HepG2 (cell line): Measurements from ENCODE around the gene MMP24OS. TPM values are rescaled to one million over a fixed set of nuclear protein-coding genes. Genes with fewer than 3 reads are reported as not detected.
A peak's percentile ranks its signal among the peaks of the same experiment; 100 is the strongest.

Experiments
- BHLHE40 ChIP-seq: IDR thresholded peaks from 2 replicates; pipeline ENCODE4 v1.6.1; 2011; ENCODE audit warnings: low read length, improper control_type of control experiment
- CC2D1A ChIP-seq: sonication (generic); formaldehyde crosslinking; IDR thresholded peaks from 2 replicates; pipeline ENCODE4 v1.8.1; 2023; ENCODE audit warnings: mild to moderate bottlenecking, missing genetic modification reagents
- CHD2 ChIP-seq: IDR thresholded peaks from 2 replicates; pipeline ENCODE4 v1.6.1; 2011; ENCODE audit warnings: low read depth, low read length, improper control_type of control experiment
- DDIT3 ChIP-seq: sonication (generic); formaldehyde crosslinking; IDR thresholded peaks from 2 replicates; pipeline ENCODE4 v1.4.0; 2020; ENCODE audit warnings: mild to moderate bottlenecking, missing genetic modification reagents
- HMGXB4 ChIP-seq, 2 experiments: sonication (generic) in 1 of 2; formaldehyde crosslinking in 1 of 2; IDR thresholded peaks; 2 replicates each; pipeline versions ENCODE4 v1.4.0 to v1.6.1; 2018 to 2020; ENCODE audit warnings: missing genetic modification reagents in 2 of 2, borderline replicate concordance in 1 of 2, low read depth in 1 of 2, mild to moderate bottlenecking in 1 of 2, missing biosample characterization in 1 of 2
- NFATC3 ChIP-seq: sonication (generic); formaldehyde crosslinking; IDR thresholded peaks from 2 replicates; pipeline ENCODE4 v1.5.1; 2020; ENCODE audit warnings: mild to moderate bottlenecking, missing genetic modification reagents
- POLR2AphosphoS2 ChIP-seq: IDR thresholded peaks from 2 replicates; pipeline ENCODE4 v1.6.1; 2011; ENCODE audit warnings: low read depth, low read length, improper control_type of control experiment
- RFXAP ChIP-seq: sonication (generic); formaldehyde crosslinking; IDR thresholded peaks from 2 replicates; pipeline ENCODE4 v1.4.0; 2020; ENCODE audit warnings: missing genetic modification reagents, borderline replicate concordance
- RNF2 ChIP-seq: fragments of 450-650 bp; conservative IDR thresholded peaks from 2 replicates; pipeline ENCODE4 v1.6.1; 2016; ENCODE audit warnings: low read depth
- ZNF451 ChIP-seq: sonication (generic); formaldehyde crosslinking; IDR thresholded peaks from 2 replicates; pipeline ENCODE4 v1.5.0; 2020; ENCODE audit warnings: mild to moderate bottlenecking, missing genetic modification reagents
- ZNF484 ChIP-seq: sonication (generic); formaldehyde crosslinking; IDR thresholded peaks from 2 replicates; pipeline ENCODE4 v1.5.1; 2020; ENCODE audit warnings: mild to moderate bottlenecking, low read depth, missing genetic modification reagents, borderline replicate concordance
- ZNF770 ChIP-seq: sonication (generic); formaldehyde crosslinking; IDR thresholded peaks from 2 replicates; pipeline ENCODE4 v1.5.0; 2020; ENCODE audit warnings: mild to moderate bottlenecking, missing genetic modification reagents
- ZNF800 ChIP-seq: sonication (generic); formaldehyde crosslinking; IDR thresholded peaks from 2 replicates; pipeline ENCODE4 v1.4.0; 2020; ENCODE audit warnings: missing genetic modification reagents
- polyA plus RNA-seq, 8 experiments: library from polyadenylated mRNA; depleted of rRNA in 3 of 8; stranded (reverse) in 7 of 8; unstranded in 1 of 8; fragments of >200 nt; fragmentation: Illumina TruSeq in 4 of 8; extraction: Trizol in 4 of 8; gene quantifications; 2 replicates each; pipeline versions ENCODE4 v1.2.1 to v1.2.3, GENCODE V29; 2011 to 2016; ENCODE audit warnings: low read depth in 4 of 8, missing spikeins in 1 of 8, mixed read lengths in 1 of 8; ENCODE audit not compliant: insufficient read depth in 1 of 8
- total RNA-seq, 5 experiments: library from RNA; depleted of rRNA; stranded (reverse); fragments of >200 nt; fragmentation: Illumina TruSeq; extraction: Trizol; gene quantifications; 2 replicates each; pipeline ENCODE4 v1.2.3, GENCODE V29; 2016; ENCODE audit warnings: low read depth in 1 of 5
- TF ChIP-seq, protein P1 (sequence below): sonication (generic); formaldehyde crosslinking; IDR thresholded peaks from 2 replicates; pipeline ENCODE4 v1.4.0; 2020; ENCODE audit warnings: missing genetic modification reagents
- TF ChIP-seq, protein P2 (sequence below): sonication (generic); formaldehyde crosslinking; IDR thresholded peaks from 2 replicates; pipeline ENCODE4 v1.4.0; 2020; ENCODE audit warnings: mild to moderate bottlenecking, missing genetic modification reagents, borderline replicate concordance

The MMP24OS gene
- total and polyA plus RNA-seq, 2 of the 13 experiments (the other 11 are each of a cell fraction or from before 2014, with no cell fraction given) = 6.0 to 8.5 TPM

- TF ChIP-seq HMGXB4 (CRISPR knock-in tag; IDR thresholded peaks at IDR 0.05; ENCODE audit: borderline replicate concordance in 1 of 2, low read depth in 1 of 2) (peak; percentile 83 to 94), POLR2AphosphoS2 (no peak), NFATC3 (CRISPR knock-in tag) (peak; percentile 94; the same call in 1 of the 2 replicates), ZNF770 (CRISPR knock-in tag) (peak; percentile 80), ZNF451 (CRISPR knock-in tag) (no peak), ZNF484 (CRISPR knock-in tag) (no peak), ZNF800 (CRISPR knock-in tag) (peak; percentile 46; the same call in 1 of the 2 replicates), BHLHE40 (peak; percentile 62; the same call in 1 of the 2 replicates), RFXAP (CRISPR knock-in tag) (peak; percentile 26; the same call in 1 of the 2 replicates), CHD2 (0 out of 2 replicates have a peak, but pooled peaks have one; percentile 26), CC2D1A (CRISPR knock-in tag) (no peak), DDIT3 (CRISPR knock-in tag) (no peak), RNF2 (0 out of 2 replicates have a peak, but pooled peaks have one; percentile 28)
- TF ChIP-seq, protein P1, sequence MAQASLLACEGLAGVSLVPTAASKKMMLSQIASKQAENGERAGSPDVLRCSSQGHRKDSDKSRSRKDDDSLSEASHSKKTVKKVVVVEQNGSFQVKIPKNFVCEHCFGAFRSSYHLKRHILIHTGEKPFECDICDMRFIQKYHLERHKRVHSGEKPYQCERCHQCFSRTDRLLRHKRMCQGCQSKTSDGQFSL = no peak
- TF ChIP-seq, protein P2, sequence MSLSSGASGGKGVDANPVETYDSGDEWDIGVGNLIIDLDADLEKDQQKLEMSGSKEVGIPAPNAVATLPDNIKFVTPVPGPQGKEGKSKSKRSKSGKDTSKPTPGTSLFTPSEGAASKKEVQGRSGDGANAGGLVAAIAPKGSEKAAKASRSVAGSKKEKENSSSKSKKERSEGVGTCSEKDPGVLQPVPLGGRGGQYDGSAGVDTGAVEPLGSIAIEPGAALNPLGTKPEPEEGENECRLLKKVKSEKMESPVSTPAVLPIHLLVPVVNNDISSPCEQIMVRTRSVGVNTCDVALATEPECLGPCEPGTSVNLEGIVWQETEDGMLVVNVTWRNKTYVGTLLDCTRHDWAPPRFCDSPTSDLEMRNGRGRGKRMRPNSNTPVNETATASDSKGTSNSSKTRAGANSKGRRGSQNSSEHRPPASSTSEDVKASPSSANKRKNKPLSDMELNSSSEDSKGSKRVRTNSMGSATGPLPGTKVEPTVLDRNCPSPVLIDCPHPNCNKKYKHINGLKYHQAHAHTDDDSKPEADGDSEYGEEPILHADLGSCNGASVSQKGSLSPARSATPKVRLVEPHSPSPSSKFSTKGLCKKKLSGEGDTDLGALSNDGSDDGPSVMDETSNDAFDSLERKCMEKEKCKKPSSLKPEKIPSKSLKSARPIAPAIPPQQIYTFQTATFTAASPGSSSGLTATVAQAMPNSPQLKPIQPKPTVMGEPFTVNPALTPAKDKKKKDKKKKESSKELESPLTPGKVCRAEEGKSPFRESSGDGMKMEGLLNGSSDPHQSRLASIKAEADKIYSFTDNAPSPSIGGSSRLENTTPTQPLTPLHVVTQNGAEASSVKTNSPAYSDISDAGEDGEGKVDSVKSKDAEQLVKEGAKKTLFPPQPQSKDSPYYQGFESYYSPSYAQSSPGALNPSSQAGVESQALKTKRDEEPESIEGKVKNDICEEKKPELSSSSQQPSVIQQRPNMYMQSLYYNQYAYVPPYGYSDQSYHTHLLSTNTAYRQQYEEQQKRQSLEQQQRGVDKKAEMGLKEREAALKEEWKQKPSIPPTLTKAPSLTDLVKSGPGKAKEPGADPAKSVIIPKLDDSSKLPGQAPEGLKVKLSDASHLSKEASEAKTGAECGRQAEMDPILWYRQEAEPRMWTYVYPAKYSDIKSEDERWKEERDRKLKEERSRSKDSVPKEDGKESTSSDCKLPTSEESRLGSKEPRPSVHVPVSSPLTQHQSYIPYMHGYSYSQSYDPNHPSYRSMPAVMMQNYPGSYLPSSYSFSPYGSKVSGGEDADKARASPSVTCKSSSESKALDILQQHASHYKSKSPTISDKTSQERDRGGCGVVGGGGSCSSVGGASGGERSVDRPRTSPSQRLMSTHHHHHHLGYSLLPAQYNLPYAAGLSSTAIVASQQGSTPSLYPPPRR (CRISPR knock-in tag) = peak; percentile 30; the same call in 1 of the 2 replicates
Observed at GRCh38 chr20:35269055-35269781, 8.7 kb downstream of the MMP24OS start (continued).
